ENCODE measurements around the gene TUBGCP3. TPM values are rescaled to one million over a fixed set of nuclear protein-coding genes. Genes with fewer than 3 reads are reported as not detected.

Gene TUBGCP3
- total RNA-seq, 2 donors from 2014 or later, result 31.0 to 32.9 TPM

DNA sequence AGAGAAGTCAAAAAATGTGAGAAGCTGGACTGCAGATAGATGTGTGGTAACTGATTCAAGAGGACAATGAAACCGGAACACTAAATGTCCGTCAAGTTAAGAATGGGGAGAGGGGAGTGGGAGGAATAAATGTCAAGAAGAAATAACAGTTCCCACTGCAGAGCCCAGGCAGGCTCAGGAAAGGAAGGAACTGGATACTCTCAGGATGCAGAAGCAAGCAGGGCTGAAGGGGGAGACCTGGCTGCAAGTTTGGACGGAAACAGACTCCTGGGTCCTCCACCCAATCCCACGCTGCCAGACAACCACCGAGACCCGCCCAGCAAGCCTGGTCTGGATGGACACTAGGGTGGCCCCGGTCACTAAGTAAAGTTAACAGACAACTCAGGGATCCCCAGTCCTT lies 18.1 kb downstream of the TUBGCP3 start:
- H3K27ac ChIP-seq, result no peak overlapping the region
- peaks cover 2 to 10% of the 10 kb centered on the region in 2 donors for H3K4me1 ChIP-seq (ENCODE audit: control insufficient read depth in 1 of 2, low read depth in 2 of 2)

DNA sequence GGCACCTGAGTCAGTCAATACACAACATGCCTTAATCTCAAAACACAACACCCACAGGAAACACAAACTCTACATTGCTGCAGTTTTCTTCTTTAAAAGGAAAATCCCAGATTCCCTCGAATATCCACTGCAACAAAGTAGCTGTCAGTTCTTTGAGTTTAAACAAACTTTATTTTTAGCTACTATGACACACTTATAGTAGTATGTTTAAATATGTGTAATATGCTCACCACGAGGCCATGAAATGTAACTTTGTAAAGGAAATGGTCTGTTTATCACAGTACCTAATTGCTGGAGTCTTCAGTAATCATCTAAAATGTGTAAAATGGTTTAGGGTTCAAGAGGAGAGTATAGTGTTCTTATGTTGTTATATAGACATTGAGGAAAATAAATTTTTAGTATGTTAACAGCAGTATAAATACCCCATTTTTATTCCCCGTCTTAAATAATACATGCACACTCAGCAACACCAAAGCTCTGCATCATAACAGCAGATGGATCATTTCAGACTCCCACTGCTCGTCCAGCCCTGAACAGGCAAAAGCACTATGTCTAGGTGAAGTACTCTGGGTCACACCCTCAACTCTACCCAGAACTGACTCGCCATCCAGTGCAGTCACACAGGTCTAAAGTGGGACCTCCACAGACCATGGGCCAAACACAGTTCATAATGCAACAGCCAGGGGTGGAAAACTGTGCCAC lies 20.6 kb downstream of the TUBGCP3 start:
- ATAC-seq (ENCODE audit: insufficient number of reproducible peaks, low FRiP score, low read depth) (no peak), DNase-seq (ENCODE audit: low spot score) (no peak)
- H3K9me3 ChIP-seq, result no peaks in the 10 kb centered on the region
- peaks cover 14% of the 10 kb centered on the region for H3K36me3 ChIP-seq
- no peaks in the 10 kb centered on the region for H3K4me1 ChIP-seq (ENCODE audit: control insufficient read depth in 1 of 2, low read depth in 2 of 2)
- no peak overlapping the region for H3K4me3 ChIP-seq
- no peak overlapping the region for H3K27ac ChIP-seq
- TF ChIP-seq, protein P1, sequence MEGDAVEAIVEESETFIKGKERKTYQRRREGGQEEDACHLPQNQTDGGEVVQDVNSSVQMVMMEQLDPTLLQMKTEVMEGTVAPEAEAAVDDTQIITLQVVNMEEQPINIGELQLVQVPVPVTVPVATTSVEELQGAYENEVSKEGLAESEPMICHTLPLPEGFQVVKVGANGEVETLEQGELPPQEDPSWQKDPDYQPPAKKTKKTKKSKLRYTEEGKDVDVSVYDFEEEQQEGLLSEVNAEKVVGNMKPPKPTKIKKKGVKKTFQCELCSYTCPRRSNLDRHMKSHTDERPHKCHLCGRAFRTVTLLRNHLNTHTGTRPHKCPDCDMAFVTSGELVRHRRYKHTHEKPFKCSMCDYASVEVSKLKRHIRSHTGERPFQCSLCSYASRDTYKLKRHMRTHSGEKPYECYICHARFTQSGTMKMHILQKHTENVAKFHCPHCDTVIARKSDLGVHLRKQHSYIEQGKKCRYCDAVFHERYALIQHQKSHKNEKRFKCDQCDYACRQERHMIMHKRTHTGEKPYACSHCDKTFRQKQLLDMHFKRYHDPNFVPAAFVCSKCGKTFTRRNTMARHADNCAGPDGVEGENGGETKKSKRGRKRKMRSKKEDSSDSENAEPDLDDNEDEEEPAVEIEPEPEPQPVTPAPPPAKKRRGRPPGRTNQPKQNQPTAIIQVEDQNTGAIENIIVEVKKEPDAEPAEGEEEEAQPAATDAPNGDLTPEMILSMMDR (IDR thresholded peaks at IDR 0.05), result no peak
- no peaks in the 10 kb centered on the region for H3K27me3 ChIP-seq (replicated peaks; ENCODE audit: insufficient read depth)

More for the DNA sequence above, 18.1 kb downstream of the TUBGCP3 start:
- DNase-seq (ENCODE audit: low spot score), result no peak
- H3K4me3 ChIP-seq, result no peak overlapping the region
- no peaks in the 10 kb centered on the region for H3K9me3 ChIP-seq
- ATAC-seq (ENCODE audit: insufficient number of reproducible peaks, low FRiP score, low read depth), result no peak
- TF ChIP-seq, protein P1 (IDR thresholded peaks at IDR 0.05), result no peak
- H3K36me3 ChIP-seq, result peaks cover 6% of the 10 kb centered on the region
- no peaks in the 10 kb centered on the region for H3K27me3 ChIP-seq (replicated peaks; ENCODE audit: insufficient read depth)

DNA sequence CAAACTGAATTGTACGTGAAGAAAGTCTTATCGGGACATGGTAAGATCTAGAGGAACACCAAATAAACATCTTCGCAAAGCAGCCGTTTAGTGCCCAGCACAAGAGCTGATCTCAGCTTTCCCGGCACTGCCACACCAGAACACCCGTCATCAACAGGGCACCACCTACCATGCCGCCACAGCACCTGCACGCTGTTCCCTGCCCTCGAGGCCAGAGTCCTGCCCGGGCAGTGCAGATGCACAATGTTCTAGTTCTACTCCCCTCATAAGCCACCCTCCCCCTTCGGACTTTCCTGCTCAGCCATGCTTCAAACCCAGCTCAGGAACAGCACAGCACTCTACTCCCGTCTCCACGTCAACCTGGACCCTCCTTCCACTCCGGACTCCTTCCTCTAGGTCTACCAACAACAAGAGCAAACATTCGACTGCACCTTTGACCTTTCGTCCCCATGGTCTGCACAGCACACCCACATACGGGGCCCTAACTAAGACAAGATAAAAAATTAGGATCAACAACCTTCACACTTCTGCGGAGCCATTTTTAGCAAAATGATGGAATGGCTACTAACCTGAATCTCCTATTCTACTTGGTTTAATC lies 25.1 kb downstream of the TUBGCP3 start:
- H3K36me3 ChIP-seq, result peaks cover 15% of the 10 kb centered on the region

DNA sequence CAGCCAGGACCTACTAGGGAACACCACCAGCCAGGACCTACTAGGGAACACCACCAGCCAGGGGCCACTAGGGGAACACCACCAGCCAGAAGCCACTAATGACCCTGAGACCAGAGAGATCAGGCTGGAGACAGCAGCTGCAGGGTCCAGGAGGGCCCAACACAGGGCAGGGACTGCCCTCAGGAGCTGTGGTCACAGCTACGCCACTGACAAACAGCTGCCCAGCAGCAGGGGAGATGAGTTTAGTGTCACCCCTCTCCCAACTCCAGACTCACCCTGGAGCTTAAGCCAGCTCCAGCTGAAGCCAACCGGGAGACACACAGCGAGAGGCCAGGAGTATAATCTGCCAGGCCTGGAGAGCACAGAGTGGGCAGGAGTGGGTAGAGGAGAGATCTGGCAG lies 25.7 kb downstream of the TUBGCP3 start:
- no peaks in the 10 kb centered on the region for H3K9me3 ChIP-seq
- no peak overlapping the region for H3K4me3 ChIP-seq
- TF ChIP-seq, protein P1 (IDR thresholded peaks at IDR 0.05), result no peak
- H3K4me1 ChIP-seq (ENCODE audit: control insufficient read depth in 1 of 2, low read depth in 2 of 2), result no peaks in the 10 kb centered on the region
- no peaks in the 10 kb centered on the region for H3K27me3 ChIP-seq (replicated peaks; ENCODE audit: insufficient read depth)
- ATAC-seq (ENCODE audit: insufficient number of reproducible peaks, low FRiP score, low read depth) (no peak), DNase-seq (ENCODE audit: low spot score) (no peak)
- H3K27ac ChIP-seq, result no peak overlapping the region
- H3K36me3 ChIP-seq, result peaks cover 18% of the 10 kb centered on the region

More for the DNA sequence above, 25.1 kb downstream of the TUBGCP3 start:
- DNase-seq (ENCODE audit: low spot score) (no peak), ATAC-seq (ENCODE audit: insufficient number of reproducible peaks, low FRiP score, low read depth) (no peak)
- Histone ChIP-seq H3K27ac (no peak overlapping the region), H3K9me3 (no peaks in the 10 kb centered on the region), H3K4me3 (no peak overlapping the region), H3K4me1 (ENCODE audit: control insufficient read depth in 1 of 2, low read depth in 2 of 2) (no peaks in the 10 kb centered on the region), H3K27me3 (replicated peaks; ENCODE audit: insufficient read depth) (no peaks in the 10 kb centered on the region)
- TF ChIP-seq, protein P1 (IDR thresholded peaks at IDR 0.05), result no peak

DNA sequence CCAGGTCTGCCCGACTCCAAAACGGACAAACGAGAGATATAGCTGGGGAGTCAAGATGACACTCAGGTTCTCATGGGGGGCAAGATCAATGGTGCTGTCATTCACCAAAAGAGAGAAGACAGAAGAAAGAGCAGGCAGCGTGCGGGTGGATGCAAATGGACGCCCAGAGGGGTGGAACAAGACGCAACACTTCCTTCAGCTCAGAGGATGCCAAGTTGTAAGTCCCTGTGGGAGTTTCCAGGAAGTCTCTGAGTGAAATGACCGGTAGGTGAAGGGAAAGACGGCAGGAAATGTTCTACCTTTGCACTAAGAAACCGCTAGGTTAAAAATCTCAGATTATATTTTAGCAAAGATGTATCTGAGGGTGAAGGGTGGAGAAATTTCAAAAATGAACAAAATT lies 26.5 kb downstream of the TUBGCP3 start:
- H3K4me3 ChIP-seq, result no peak overlapping the region
- H3K27me3 ChIP-seq (replicated peaks; ENCODE audit: insufficient read depth), result no peaks in the 10 kb centered on the region
- ATAC-seq (ENCODE audit: insufficient number of reproducible peaks, low FRiP score, low read depth), result no peak
- no peak overlapping the region for H3K27ac ChIP-seq
- TF ChIP-seq, protein P1 (IDR thresholded peaks at IDR 0.05), result no peak
- H3K4me1 ChIP-seq (ENCODE audit: control insufficient read depth in 1 of 2, low read depth in 2 of 2), result no peaks in the 10 kb centered on the region
- no peaks in the 10 kb centered on the region for H3K9me3 ChIP-seq
- H3K36me3 ChIP-seq, result peaks cover 20% of the 10 kb centered on the region
- DNase-seq (ENCODE audit: low spot score), result no peak
